ENCODE data around the gene FAM180B.

Gene FAM180B

DNA sequence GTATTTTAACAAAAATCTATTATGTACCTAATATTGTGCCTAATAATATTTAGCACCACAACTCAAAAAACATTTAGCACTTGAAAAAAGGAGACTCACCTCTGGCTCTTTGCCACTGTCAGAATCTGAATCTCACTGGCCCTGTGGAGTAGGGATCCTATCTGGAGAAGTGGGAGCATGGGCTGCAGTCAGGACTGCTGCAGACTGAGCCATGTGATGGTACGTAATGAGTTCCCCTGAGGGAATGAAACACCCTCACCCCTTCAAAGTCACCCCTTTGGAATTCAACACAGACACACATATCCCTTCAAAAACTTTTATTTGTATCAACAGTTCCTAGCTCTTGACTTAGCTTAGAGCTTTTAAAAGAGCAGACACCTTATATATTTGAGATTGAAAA lies 14.6 kb upstream of the FAM180B start:
- no peak for TF ChIP-seq ZBTB7A (IDR thresholded peaks at IDR 0.05; ENCODE audit: low read depth)
- no peak for TF ChIP-seq EGR1 (IDR thresholded peaks at IDR 0.05)
- TF ChIP-seq USF1 (IDR thresholded peaks at IDR 0.05): no peak
- no peak for TF ChIP-seq FOXM1 (IDR thresholded peaks at IDR 0.05; ENCODE audit: borderline replicate concordance, low read depth)
- TF ChIP-seq YY1 (IDR thresholded peaks at IDR 0.05; ENCODE audit: low read depth): no peak
- TF ChIP-seq TCF12 (IDR thresholded peaks at IDR 0.05; ENCODE audit: low read depth): no peak
- TF ChIP-seq RAD21 (IDR thresholded peaks at IDR 0.05; ENCODE audit: low read depth): no peak

DNA sequence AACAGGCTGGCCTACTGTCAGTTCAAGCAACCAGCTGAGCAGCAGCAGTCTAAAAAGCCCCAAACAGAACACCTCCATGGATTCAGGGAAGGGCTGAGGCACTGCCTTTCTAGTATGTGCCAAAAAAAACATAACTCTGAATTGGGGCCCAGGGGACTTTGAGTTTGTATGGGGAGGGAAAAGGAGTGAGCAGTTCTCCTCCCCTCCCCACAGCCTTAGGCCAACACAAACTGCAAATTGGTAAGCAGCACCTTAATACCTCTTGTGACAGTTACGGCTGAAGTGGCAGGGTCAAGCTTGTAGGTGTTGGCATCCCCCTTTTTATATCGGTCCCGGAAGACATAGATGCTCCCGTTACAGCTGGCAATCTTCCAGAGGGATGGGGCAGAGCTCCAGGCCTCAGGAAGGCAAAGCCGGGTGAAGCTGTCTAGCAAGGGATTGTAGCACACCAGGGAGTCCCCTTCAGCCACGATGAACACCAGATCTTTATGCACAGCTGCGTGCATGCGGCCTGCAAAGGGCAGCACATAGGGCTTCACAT lies 13.7 kb upstream of the FAM180B start:
- no peak for TF ChIP-seq CREB1 (IDR thresholded peaks at IDR 0.05; ENCODE audit: low read depth)

GRCh38 chr11:47573321-47573720 lies 13.2 kb upstream of the FAM180B start:
- no peak for TF ChIP-seq NFIC (IDR thresholded peaks at IDR 0.05)

GRCh38 chr11:47577460-47578041 lies 8.9 kb upstream of the FAM180B start:
- TF ChIP-seq, protein P1, sequence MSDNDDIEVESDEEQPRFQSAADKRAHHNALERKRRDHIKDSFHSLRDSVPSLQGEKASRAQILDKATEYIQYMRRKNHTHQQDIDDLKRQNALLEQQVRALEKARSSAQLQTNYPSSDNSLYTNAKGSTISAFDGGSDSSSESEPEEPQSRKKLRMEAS (IDR thresholded peaks at IDR 0.05): no peak
- TF ChIP-seq TCF12 (IDR thresholded peaks at IDR 0.05; ENCODE audit: low read depth): no peak
- TF ChIP-seq YY1 (IDR thresholded peaks at IDR 0.05; ENCODE audit: low read depth): no peak
- TF ChIP-seq EGR1 (IDR thresholded peaks at IDR 0.05): no peak
- no peak for TF ChIP-seq TEAD4 (IDR thresholded peaks at IDR 0.05)

DNA sequence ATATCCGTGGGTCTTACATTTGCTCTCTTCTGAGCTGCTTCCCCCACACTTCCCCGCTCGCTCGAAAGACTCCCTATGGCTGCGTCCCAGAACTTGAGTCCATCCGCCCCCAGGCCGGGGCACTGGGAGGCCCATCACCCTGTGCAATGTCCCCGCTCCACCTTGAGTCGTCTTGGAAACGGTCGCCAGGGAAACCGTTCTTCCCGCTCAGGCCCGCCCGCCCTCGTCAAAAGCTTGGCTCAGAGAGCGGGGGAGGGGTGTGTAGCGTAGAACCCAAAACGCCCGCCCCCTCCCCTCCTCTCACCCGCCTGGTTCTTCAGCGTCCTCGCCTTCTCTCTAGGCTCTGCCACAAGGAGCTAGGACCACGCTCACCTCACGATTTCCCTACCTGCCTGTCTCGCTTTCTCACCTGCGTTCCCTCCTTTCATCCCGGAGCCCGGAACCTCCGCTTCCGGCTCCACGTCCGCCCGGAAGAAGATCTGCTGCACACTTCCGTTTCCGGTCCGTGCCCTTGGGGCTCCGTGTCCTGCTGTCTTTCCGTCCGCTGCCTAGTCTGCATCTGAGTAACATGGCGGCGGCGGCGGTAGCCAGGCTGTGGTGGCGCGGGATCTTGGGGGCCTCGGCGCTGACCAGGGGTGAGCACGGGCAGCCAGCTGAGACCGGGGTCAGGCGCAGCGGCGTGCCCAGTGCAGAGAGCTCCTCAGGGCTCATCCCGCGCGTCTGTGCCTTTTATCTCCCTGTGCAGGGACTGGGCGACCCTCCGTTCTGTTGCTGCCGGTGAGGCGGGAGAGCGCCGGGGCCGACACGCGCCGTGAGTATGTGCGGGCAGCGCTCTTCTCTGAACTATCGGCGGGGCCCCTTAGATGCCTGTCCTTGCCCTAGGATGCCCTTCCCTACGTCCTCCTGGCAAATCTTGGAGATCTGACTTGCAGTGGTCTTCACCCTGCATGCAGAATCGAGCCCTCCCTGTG lies 7.7 kb upstream of the FAM180B start, which contains the start of the genes KBTBD4 and NDUFS3:
Gene KBTBD4, minus strand, starts transcription at position 447 of the 971 bp plus-strand sequence. Its CDS starts 19 bp downstream, at position 428.
Gene NDUFS3, plus strand, starts transcription at position 551 of the 971 bp plus-strand sequence. Its CDS starts 18 bp downstream, at position 569.
- TF ChIP-seq ZBTB7A (IDR thresholded peaks at IDR 0.05; ENCODE audit: low read depth): no peak
- peak; percentile 17; the same call in 1 of the 2 replicates for TF ChIP-seq EGR1 (IDR thresholded peaks at IDR 0.05)
- TF ChIP-seq YY1 (IDR thresholded peaks at IDR 0.05; ENCODE audit: low read depth): peak; percentile 97
- TF ChIP-seq, protein P1 (IDR thresholded peaks at IDR 0.05): peak; percentile 92
- peak; percentile 77 for TF ChIP-seq USF1 (IDR thresholded peaks at IDR 0.05)
- peak; percentile 73 for TF ChIP-seq NFIC (IDR thresholded peaks at IDR 0.05)
- no peak for TF ChIP-seq RAD21 (IDR thresholded peaks at IDR 0.05; ENCODE audit: low read depth)
- TF ChIP-seq TEAD4 (IDR thresholded peaks at IDR 0.05): peak; percentile 40; the same call in 1 of the 2 replicates
- TF ChIP-seq CREB1 (IDR thresholded peaks at IDR 0.05; ENCODE audit: low read depth): no peak
- peak; percentile 47; the same call in 1 of the 2 replicates for TF ChIP-seq EP300 (IDR thresholded peaks at IDR 0.05; ENCODE audit: borderline replicate concordance)
- TF ChIP-seq TCF12 (IDR thresholded peaks at IDR 0.05; ENCODE audit: low read depth): peak; percentile 89
- TF ChIP-seq, protein P2, sequence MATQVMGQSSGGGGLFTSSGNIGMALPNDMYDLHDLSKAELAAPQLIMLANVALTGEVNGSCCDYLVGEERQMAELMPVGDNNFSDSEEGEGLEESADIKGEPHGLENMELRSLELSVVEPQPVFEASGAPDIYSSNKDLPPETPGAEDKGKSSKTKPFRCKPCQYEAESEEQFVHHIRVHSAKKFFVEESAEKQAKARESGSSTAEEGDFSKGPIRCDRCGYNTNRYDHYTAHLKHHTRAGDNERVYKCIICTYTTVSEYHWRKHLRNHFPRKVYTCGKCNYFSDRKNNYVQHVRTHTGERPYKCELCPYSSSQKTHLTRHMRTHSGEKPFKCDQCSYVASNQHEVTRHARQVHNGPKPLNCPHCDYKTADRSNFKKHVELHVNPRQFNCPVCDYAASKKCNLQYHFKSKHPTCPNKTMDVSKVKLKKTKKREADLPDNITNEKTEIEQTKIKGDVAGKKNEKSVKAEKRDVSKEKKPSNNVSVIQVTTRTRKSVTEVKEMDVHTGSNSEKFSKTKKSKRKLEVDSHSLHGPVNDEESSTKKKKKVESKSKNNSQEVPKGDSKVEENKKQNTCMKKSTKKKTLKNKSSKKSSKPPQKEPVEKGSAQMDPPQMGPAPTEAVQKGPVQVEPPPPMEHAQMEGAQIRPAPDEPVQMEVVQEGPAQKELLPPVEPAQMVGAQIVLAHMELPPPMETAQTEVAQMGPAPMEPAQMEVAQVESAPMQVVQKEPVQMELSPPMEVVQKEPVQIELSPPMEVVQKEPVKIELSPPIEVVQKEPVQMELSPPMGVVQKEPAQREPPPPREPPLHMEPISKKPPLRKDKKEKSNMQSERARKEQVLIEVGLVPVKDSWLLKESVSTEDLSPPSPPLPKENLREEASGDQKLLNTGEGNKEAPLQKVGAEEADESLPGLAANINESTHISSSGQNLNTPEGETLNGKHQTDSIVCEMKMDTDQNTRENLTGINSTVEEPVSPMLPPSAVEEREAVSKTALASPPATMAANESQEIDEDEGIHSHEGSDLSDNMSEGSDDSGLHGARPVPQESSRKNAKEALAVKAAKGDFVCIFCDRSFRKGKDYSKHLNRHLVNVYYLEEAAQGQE (IDR thresholded peaks at IDR 0.05; ENCODE audit: low read depth): no peak
- peak; percentile 99 for TF ChIP-seq TAF1 (IDR thresholded peaks at IDR 0.05; ENCODE audit: low read depth)
- 0 out of 2 replicates have a peak, but pooled peaks have one; percentile 26 for TF ChIP-seq FOXM1 (IDR thresholded peaks at IDR 0.05; ENCODE audit: borderline replicate concordance, low read depth)
- peak; percentile 3; the same call in 1 of the 2 replicates for TF ChIP-seq CEBPB (IDR thresholded peaks at IDR 0.05)

DNA sequence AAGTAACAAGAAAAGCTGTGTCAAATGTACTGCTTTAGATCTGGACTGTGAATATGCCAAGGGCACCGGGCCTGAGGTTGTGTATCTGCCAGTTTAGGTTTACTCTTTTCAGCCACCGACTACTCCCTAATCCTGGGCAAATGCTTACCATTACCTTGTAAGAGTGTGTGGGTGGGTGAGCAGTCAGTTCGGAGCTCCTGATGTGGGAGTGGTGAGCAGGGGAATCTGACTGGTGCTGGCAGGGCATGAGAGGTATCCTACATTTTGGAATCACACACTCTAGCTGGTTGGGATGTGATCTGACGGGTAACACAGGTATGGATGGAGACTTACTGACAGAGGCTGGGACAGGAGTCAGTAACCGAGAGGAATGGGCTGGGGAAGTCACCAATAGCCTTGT lies 2.6 kb upstream of the FAM180B start:
- TF ChIP-seq FOXM1 (IDR thresholded peaks at IDR 0.05; ENCODE audit: borderline replicate concordance, low read depth): no peak
- no peak for TF ChIP-seq TAF1 (IDR thresholded peaks at IDR 0.05; ENCODE audit: low read depth)
- TF ChIP-seq RAD21 (IDR thresholded peaks at IDR 0.05; ENCODE audit: low read depth): no peak
- TF ChIP-seq CREB1 (IDR thresholded peaks at IDR 0.05; ENCODE audit: low read depth): no peak
- TF ChIP-seq, protein P1 (IDR thresholded peaks at IDR 0.05): no peak
- no peak for TF ChIP-seq ZBTB7A (IDR thresholded peaks at IDR 0.05; ENCODE audit: low read depth)
- no peak for TF ChIP-seq EP300 (IDR thresholded peaks at IDR 0.05; ENCODE audit: borderline replicate concordance)
- no peak for TF ChIP-seq TCF12 (IDR thresholded peaks at IDR 0.05; ENCODE audit: low read depth)
- no peak for TF ChIP-seq USF1 (IDR thresholded peaks at IDR 0.05)
- no peak for TF ChIP-seq EGR1 (IDR thresholded peaks at IDR 0.05)
- TF ChIP-seq YY1 (IDR thresholded peaks at IDR 0.05; ENCODE audit: low read depth): no peak
- TF ChIP-seq, protein P2 (IDR thresholded peaks at IDR 0.05; ENCODE audit: low read depth): no peak
- no peak for TF ChIP-seq TEAD4 (IDR thresholded peaks at IDR 0.05)
- TF ChIP-seq CEBPB (IDR thresholded peaks at IDR 0.05): no peak
- no peak for TF ChIP-seq NFIC (IDR thresholded peaks at IDR 0.05)
